ENCODE data around the gene CHFR. TPM values are rescaled to one million over a fixed set of nuclear protein-coding genes. Genes with fewer than 3 reads are reported as not detected.

The CHFR gene
- polyA plus RNA-seq, 1 donor from 2014 or later, result 89.3 TPM

DNA sequence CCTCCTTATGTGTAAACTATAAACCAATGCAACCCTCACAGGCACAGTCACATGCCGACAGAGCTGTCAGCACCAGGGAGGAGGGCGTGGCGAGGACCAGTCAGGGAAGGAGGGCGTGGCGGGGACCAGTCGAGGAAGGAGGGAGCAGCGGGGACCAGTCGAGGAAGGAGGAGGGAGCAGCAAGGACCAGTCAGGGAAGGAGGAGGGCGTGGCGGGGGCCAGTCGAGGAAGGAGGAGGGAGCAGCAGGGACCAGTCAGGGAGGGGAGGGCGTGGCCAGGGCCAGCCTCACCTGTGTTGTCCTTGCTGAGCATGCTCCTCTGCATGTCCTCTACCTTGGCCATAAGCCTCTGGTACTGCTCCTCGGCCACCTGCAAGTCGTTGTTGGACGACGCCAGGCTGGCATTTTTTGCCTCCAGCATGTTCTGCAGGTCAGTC lies 83.0 kb downstream of the CHFR start:
- Histone ChIP-seq H3F3A (ENCODE audit: insufficient read depth, low read length, poor library complexity, severe bottlenecking) (no peaks in the 10 kb centered on the region), H3K79me2 (replicated peaks; ENCODE audit: insufficient read depth, low read length) (no peaks in the 10 kb centered on the region), H3K9me2 (ENCODE audit: insufficient read depth, low read length) (no peaks in the 10 kb centered on the region), H3K4me2 (ENCODE audit: low read length) (no peak overlapping the region), H3K36me3 (ENCODE audit: insufficient read depth, low read length) (peaks cover 6% of the 10 kb centered on the region), H2AFZ (ENCODE audit: low read depth, low read length) (no peak overlapping the region), H4K20me1 (ENCODE audit: insufficient read depth) (no peaks in the 10 kb centered on the region), H3K9ac (ENCODE audit: low read length) (no peak overlapping the region), H3K27me3 (ENCODE audit: insufficient read depth, low read depth, low read length) (no peaks in the 10 kb centered on the region), H3K4me3 (ENCODE audit: low read length) (no peak overlapping the region), H3K27ac (ENCODE audit: low read length) (no peak overlapping the region), H3K9me3 (ENCODE audit: low read length) (no peaks in the 10 kb centered on the region)
- TF ChIP-seq EZH2 (IDR thresholded peaks at IDR 0.05; ENCODE audit: borderline replicate concordance, insufficient read depth, low read length, poor library complexity, severe bottlenecking) (no peak), TAF1 (IDR thresholded peaks at IDR 0.05; ENCODE audit: low read depth) (no peak), SMC3 (conservative IDR thresholded peaks at IDR 0.05; ENCODE audit: poor library complexity) (no peak), CTCF (IDR thresholded peaks at IDR 0.05; ENCODE audit: poor library complexity, severe bottlenecking) (no peak), RAD21 (conservative IDR thresholded peaks at IDR 0.05) (no peak), EP300 (conservative IDR thresholded peaks at IDR 0.05; ENCODE audit: poor library complexity, severe bottlenecking) (no peak), MXI1 (conservative IDR thresholded peaks at IDR 0.05; ENCODE audit: poor library complexity, severe bottlenecking) (no peak), REST (IDR thresholded peaks at IDR 0.05; ENCODE audit: borderline replicate concordance) (no peak), POLR2AphosphoS5 (IDR thresholded peaks at IDR 0.05) (no peak)

- Histone ChIP-seq H3K79me2 (replicated peaks; ENCODE audit: insufficient read depth, low read length) (no peaks in the 10 kb centered on the region), H4K20me1 (ENCODE audit: insufficient read depth) (no peaks in the 10 kb centered on the region)
Measured at GRCh38 chr12:132803888-132804287, 83.5 kb downstream of the CHFR start.

More at GRCh38 chr12:132803888-132804287, 83.5 kb downstream of the CHFR start:
- TF ChIP-seq RAD21 (conservative IDR thresholded peaks at IDR 0.05) (no peak), SMC3 (conservative IDR thresholded peaks at IDR 0.05; ENCODE audit: poor library complexity) (no peak), POLR2AphosphoS5 (IDR thresholded peaks at IDR 0.05) (no peak), TAF1 (IDR thresholded peaks at IDR 0.05; ENCODE audit: low read depth) (no peak), EP300 (conservative IDR thresholded peaks at IDR 0.05; ENCODE audit: poor library complexity, severe bottlenecking) (no peak), CTCF (IDR thresholded peaks at IDR 0.05; ENCODE audit: poor library complexity, severe bottlenecking) (no peak), REST (IDR thresholded peaks at IDR 0.05; ENCODE audit: borderline replicate concordance) (no peak), EZH2 (IDR thresholded peaks at IDR 0.05; ENCODE audit: borderline replicate concordance, insufficient read depth, low read length, poor library complexity, severe bottlenecking) (no peak), MXI1 (conservative IDR thresholded peaks at IDR 0.05; ENCODE audit: poor library complexity, severe bottlenecking) (no peak)
- Histone ChIP-seq H2AFZ (ENCODE audit: low read depth, low read length) (no peak overlapping the region), H3F3A (ENCODE audit: insufficient read depth, low read length, poor library complexity, severe bottlenecking) (no peaks in the 10 kb centered on the region), H3K36me3 (ENCODE audit: insufficient read depth, low read length) (peaks cover 6% of the 10 kb centered on the region), H3K9me3 (ENCODE audit: low read length) (no peaks in the 10 kb centered on the region), H3K4me2 (ENCODE audit: low read length) (no peak overlapping the region), H3K9ac (ENCODE audit: low read length) (no peak overlapping the region), H3K4me3 (ENCODE audit: low read length) (no peak overlapping the region), H3K27ac (ENCODE audit: low read length) (no peak overlapping the region), H3K9me2 (ENCODE audit: insufficient read depth, low read length) (no peaks in the 10 kb centered on the region), H3K27me3 (ENCODE audit: insufficient read depth, low read depth, low read length) (no peaks in the 10 kb centered on the region)

All from neural cell (in vitro differentiated cells).